ENCODE measurements around the gene UBE2G1.

The UBE2G1 gene

DNA sequence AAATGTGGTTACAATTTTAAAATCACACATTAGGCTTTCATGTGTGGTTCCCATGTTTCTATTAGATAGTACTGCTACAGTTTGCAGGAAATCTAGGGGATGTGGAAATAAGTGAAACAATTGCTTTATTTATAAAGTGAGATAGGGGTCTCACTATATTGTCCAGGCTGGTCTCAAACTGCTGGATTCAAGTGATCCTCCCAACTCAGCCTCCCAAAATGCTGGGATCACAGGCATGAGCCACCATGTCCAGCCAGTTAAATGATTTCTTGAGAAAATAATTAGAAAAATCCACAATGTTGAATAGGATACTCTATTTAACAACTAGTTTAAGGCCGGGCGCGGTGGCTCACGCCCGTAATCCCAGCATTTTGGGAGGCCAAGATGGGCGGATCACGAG is 42.0 kb downstream of the UBE2G1 start:
- Histone ChIP-seq H3K4me3 (ENCODE audit: low read depth in 1 of 2, low read length in 2 of 2) (no peak overlapping the region), H3K27me3 (ENCODE audit: control insufficient read depth in 1 of 2, insufficient read depth in 2 of 2, low read length in 2 of 2) (no peaks in the 10 kb centered on the region), H3K27ac (ENCODE audit: low read depth, low read length) (no peak overlapping the region), H3K9ac (ENCODE audit: low read depth in 1 of 2, low read length in 2 of 2) (no peak overlapping the region), H3K36me3 (ENCODE audit: control insufficient read depth in 1 of 2, insufficient read depth in 2 of 2, low read length in 2 of 2) (no peaks in the 10 kb centered on the region), H3K4me1 (ENCODE audit: control insufficient read depth in 1 of 2, insufficient read depth in 2 of 2, low read length in 2 of 2) (no peaks in the 10 kb centered on the region), H3K9me3 (ENCODE audit: control insufficient read depth in 1 of 2, low read length in 2 of 2) (no peaks in the 10 kb centered on the region)

DNA sequence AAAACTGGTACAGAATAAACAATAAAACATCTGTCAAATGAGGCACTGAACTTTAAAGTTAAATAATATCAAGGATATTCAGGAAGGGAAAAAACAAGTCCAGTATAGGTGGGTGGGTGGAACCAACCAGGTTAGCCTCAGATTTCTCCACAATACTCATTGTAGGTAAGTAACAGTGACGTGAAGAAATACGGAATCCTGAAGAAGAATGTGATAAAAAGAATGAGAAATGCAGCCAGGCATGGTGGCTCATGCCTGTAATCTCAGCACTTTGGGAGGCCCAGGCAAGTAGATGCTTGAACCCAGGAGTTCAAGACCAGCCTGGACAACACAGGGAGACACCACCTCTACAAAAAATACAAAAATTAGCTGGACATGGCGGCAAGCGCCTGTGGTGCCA is 47.3 kb downstream of the UBE2G1 start:
- Histone ChIP-seq H3K4me1 (ENCODE audit: control insufficient read depth in 1 of 2, insufficient read depth in 2 of 2, low read length in 2 of 2) (peaks cover 10 to 11% of the 10 kb centered on the region in 2 donors), H3K4me3 (ENCODE audit: low read depth in 1 of 2, low read length in 2 of 2) (no peak overlapping the region), H3K9ac (ENCODE audit: low read depth in 1 of 2, low read length in 2 of 2) (no peak overlapping the region), H3K36me3 (ENCODE audit: control insufficient read depth in 1 of 2, insufficient read depth in 2 of 2, low read length in 2 of 2) (no peaks in the 10 kb centered on the region), H3K9me3 (ENCODE audit: control insufficient read depth in 1 of 2, low read length in 2 of 2) (no peaks in the 10 kb centered on the region), H3K27ac (ENCODE audit: low read depth, low read length) (no peak overlapping the region), H3K27me3 (ENCODE audit: control insufficient read depth in 1 of 2, insufficient read depth in 2 of 2, low read length in 2 of 2) (no peaks in the 10 kb centered on the region)

DNA sequence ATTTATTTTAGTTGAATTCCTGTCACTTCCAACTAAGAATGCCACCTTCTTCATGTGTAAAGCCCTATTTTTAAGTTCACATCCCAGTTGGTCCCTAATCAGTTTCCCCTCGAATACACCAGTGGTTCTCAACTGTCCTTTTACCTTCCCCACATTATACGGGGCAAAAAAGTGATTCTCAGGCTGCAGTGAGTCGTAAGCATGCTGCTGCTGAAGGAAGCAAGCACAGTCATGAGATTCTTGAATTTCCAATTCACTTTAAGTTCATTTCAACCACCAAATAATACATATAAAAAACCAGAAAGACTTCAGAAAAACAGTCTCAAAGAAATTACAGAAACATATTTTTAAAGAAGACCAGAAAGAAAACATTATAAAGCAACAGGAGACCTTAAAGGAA is 47.9 kb downstream of the UBE2G1 start:
- Histone ChIP-seq H3K27me3 (ENCODE audit: control insufficient read depth in 1 of 2, insufficient read depth in 2 of 2, low read length in 2 of 2) (no peaks in the 10 kb centered on the region), H3K36me3 (ENCODE audit: control insufficient read depth in 1 of 2, insufficient read depth in 2 of 2, low read length in 2 of 2) (no peaks in the 10 kb centered on the region), H3K4me1 (ENCODE audit: control insufficient read depth in 1 of 2, insufficient read depth in 2 of 2, low read length in 2 of 2) (peaks cover 10 to 14% of the 10 kb centered on the region in 2 donors), H3K4me3 (ENCODE audit: low read depth in 1 of 2, low read length in 2 of 2) (no peak overlapping the region), H3K27ac (ENCODE audit: low read depth, low read length) (no peak overlapping the region), H3K9ac (ENCODE audit: low read depth in 1 of 2, low read length in 2 of 2) (no peak overlapping the region), H3K9me3 (ENCODE audit: control insufficient read depth in 1 of 2, low read length in 2 of 2) (no peaks in the 10 kb centered on the region)

DNA sequence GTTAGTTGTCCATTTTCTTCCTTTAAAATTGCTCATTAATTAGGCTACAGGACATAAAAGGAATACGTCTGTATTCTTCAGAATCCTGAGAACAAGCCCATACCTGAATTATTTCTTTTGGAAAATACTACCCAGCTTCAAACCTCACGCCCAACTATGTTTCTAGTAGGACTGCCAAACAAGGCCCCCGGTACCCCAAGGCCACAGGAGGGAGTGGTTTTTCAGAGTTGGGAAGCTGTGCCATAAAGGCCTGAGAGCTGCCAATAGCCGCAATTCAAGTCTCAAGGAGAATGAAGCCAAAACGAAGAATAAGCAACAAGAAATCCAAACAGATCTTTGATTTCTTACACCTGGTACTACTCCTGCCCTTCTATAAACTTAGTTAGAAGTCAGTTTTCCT is 48.3 kb downstream of the UBE2G1 start:
- H3K9me3 ChIP-seq (ENCODE audit: control insufficient read depth in 1 of 2, low read length in 2 of 2): no peaks in the 10 kb centered on the region
- H3K9ac ChIP-seq (ENCODE audit: low read depth in 1 of 2, low read length in 2 of 2): no peak overlapping the region
- H3K36me3 ChIP-seq (ENCODE audit: control insufficient read depth in 1 of 2, insufficient read depth in 2 of 2, low read length in 2 of 2): no peaks in the 10 kb centered on the region
- H3K4me1 ChIP-seq (ENCODE audit: control insufficient read depth in 1 of 2, insufficient read depth in 2 of 2, low read length in 2 of 2): peaks cover 10 to 16% of the 10 kb centered on the region in 2 donors
- H3K27me3 ChIP-seq (ENCODE audit: control insufficient read depth in 1 of 2, insufficient read depth in 2 of 2, low read length in 2 of 2): no peaks in the 10 kb centered on the region
- no peak overlapping the region for H3K4me3 ChIP-seq (ENCODE audit: low read depth in 1 of 2, low read length in 2 of 2)
- no peak overlapping the region for H3K27ac ChIP-seq (ENCODE audit: low read depth, low read length)

DNA sequence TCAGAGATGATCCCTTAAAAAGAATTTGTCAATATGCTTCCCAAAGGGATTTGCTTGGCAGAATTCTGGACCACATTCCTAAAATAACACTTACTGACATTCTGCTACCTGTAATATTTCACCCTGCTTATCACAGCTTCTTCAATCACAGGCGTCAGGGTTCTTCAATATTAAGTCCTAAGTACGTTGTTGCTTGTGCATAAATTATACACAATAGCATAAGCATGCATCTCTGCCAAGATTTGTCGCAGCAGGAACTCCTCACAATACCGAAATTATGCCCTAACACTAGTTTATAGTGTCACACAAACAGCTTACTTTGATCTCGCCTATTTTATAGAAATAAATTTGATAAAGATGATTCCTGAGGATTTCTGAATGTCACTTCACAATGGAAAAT is 48.9 kb downstream of the UBE2G1 start:
- no peaks in the 10 kb centered on the region for H3K27me3 ChIP-seq (ENCODE audit: control insufficient read depth in 1 of 2, insufficient read depth in 2 of 2, low read length in 2 of 2)
- H3K9me3 ChIP-seq (ENCODE audit: control insufficient read depth in 1 of 2, low read length in 2 of 2): no peaks in the 10 kb centered on the region
- peaks cover 10 to 16% of the 10 kb centered on the region in 2 donors for H3K4me1 ChIP-seq (ENCODE audit: control insufficient read depth in 1 of 2, insufficient read depth in 2 of 2, low read length in 2 of 2)
- no peak overlapping the region for H3K27ac ChIP-seq (ENCODE audit: low read depth, low read length)
- no peak overlapping the region for H3K9ac ChIP-seq (ENCODE audit: low read depth in 1 of 2, low read length in 2 of 2)
- H3K36me3 ChIP-seq (ENCODE audit: control insufficient read depth in 1 of 2, insufficient read depth in 2 of 2, low read length in 2 of 2): no peaks in the 10 kb centered on the region
- no peak overlapping the region for H3K4me3 ChIP-seq (ENCODE audit: low read depth in 1 of 2, low read length in 2 of 2)

DNA sequence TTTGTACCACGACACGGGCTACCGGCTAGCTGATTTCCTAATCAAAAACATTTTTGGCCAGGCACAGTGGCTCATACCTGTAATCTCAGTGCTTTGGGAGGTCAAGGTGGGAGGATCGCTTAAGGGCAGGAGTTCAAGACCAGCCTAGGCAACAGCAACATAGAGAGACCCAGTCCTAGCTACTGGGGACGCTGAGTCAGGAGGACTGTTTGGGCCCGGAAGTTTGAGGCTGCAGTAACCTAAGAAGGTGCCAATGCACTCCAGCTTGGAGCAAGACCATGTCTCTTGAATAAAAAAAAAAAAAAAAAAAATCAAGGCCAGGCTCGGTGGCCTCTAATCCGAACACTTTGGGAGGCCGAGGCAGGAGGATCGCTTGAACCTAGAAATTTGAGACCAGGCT is 49.8 kb downstream of the UBE2G1 start:
- H3K9ac ChIP-seq (ENCODE audit: low read depth in 1 of 2, low read length in 2 of 2): no peak overlapping the region
- peaks cover 10 to 16% of the 10 kb centered on the region in 2 donors for H3K4me1 ChIP-seq (ENCODE audit: control insufficient read depth in 1 of 2, insufficient read depth in 2 of 2, low read length in 2 of 2)
- no peak overlapping the region for H3K27ac ChIP-seq (ENCODE audit: low read depth, low read length)

DNA sequence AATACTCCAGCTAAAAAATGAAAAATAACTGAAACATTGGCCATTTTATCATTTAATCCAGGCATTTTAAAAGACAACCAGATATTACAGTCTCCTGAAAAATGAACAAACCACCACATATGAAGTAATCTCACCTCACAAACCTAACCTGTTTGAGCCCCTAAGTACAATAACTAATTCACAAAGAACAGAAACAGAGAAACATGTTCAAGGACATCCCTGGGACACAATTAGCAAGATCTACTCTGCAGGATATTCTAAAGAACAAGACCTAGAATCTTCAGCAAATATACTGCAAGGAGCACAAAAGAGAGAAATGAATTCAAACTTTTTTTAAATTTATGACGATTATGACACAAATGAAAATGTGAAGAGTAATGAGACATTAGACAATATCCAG is 51.9 kb downstream of the UBE2G1 start:
- Histone ChIP-seq H3K4me3 (ENCODE audit: low read depth in 1 of 2, low read length in 2 of 2) (no peak overlapping the region), H3K27ac (ENCODE audit: low read depth, low read length) (no peak overlapping the region), H3K4me1 (ENCODE audit: control insufficient read depth in 1 of 2, insufficient read depth in 2 of 2, low read length in 2 of 2) (peaks cover 10 to 29% of the 10 kb centered on the region in 2 donors), H3K9me3 (ENCODE audit: control insufficient read depth in 1 of 2, low read length in 2 of 2) (no peaks in the 10 kb centered on the region), H3K36me3 (ENCODE audit: control insufficient read depth in 1 of 2, insufficient read depth in 2 of 2, low read length in 2 of 2) (no peaks in the 10 kb centered on the region), H3K9ac (ENCODE audit: low read depth in 1 of 2, low read length in 2 of 2) (no peak overlapping the region), H3K27me3 (ENCODE audit: control insufficient read depth in 1 of 2, insufficient read depth in 2 of 2, low read length in 2 of 2) (no peaks in the 10 kb centered on the region)

More for the DNA sequence above, 49.8 kb downstream of the UBE2G1 start:
- Histone ChIP-seq H3K36me3 (ENCODE audit: control insufficient read depth in 1 of 2, insufficient read depth in 2 of 2, low read length in 2 of 2) (no peaks in the 10 kb centered on the region), H3K4me3 (ENCODE audit: low read depth in 1 of 2, low read length in 2 of 2) (no peak overlapping the region), H3K9me3 (ENCODE audit: control insufficient read depth in 1 of 2, low read length in 2 of 2) (no peaks in the 10 kb centered on the region), H3K27me3 (ENCODE audit: control insufficient read depth in 1 of 2, insufficient read depth in 2 of 2, low read length in 2 of 2) (no peaks in the 10 kb centered on the region)

DNA sequence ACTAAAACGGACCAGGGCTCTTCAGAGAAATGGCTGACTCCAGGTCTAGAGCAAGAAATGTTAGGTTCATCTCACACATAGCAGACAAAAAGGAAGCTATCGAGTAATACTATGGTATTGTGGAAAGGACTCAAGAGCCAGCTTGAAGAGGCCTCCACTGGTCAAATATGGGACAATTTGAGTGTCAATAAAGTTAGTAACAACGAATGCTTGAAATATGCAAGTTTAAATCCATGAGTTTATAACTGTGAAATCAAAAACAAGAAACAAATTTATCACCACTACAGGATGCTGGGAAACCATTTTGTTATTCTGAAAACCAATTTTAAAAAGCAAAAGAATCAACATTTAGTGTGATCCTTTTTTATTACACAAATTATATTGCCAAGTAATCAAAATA is 52.3 kb downstream of the UBE2G1 start:
- Histone ChIP-seq H3K9me3 (ENCODE audit: control insufficient read depth in 1 of 2, low read length in 2 of 2) (no peaks in the 10 kb centered on the region), H3K27ac (ENCODE audit: low read depth, low read length) (no peak overlapping the region), H3K4me1 (ENCODE audit: control insufficient read depth in 1 of 2, insufficient read depth in 2 of 2, low read length in 2 of 2) (peaks cover 10 to 33% of the 10 kb centered on the region in 2 donors), H3K4me3 (ENCODE audit: low read depth in 1 of 2, low read length in 2 of 2) (no peak overlapping the region), H3K9ac (ENCODE audit: low read depth in 1 of 2, low read length in 2 of 2) (no peak overlapping the region), H3K27me3 (ENCODE audit: control insufficient read depth in 1 of 2, insufficient read depth in 2 of 2, low read length in 2 of 2) (no peaks in the 10 kb centered on the region), H3K36me3 (ENCODE audit: control insufficient read depth in 1 of 2, insufficient read depth in 2 of 2, low read length in 2 of 2) (no peaks in the 10 kb centered on the region)

DNA sequence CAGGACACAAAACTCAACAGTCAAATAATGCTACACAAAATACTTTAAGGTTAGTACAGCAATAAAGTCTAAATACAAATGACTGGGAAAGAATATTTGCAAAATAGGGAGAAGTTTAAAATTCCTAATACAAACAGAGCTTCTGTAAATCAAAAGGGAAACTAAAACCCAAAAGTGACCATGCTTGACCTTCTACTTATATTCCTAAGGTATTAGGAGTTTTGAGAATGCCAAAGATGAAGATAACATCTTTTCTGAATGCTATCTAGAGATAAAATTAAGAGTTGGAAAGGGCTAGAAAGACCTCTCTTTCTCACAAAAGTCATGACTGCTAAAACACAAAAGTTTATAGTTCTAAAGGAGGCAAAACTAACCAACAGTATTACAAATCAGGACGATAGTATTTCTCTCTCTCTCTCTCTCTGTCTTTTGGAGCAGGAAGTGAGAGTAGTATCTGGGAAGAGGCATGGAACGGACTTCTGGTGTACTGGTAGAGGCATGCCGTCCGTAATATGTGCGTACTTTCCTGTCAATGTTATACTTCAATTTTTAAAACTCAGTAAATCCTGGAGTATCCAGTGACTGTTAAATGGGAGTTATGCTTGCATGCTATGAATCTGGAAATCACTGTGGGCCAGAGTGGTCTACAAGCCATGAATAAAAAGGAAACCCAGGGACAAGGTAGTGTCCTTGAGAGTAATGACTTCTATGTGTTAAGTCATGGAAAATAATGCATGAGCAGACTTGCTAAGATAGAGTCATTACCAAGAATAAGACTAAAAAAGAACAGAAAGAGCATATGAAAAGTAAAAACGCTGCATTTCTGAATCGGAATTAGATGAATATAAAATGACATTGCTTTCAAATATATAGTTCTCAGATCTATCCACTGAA is 53.0 kb downstream of the UBE2G1 start:
- Histone ChIP-seq H3K27me3 (ENCODE audit: control insufficient read depth in 1 of 2, insufficient read depth in 2 of 2, low read length in 2 of 2) (no peaks in the 10 kb centered on the region), H3K9ac (ENCODE audit: low read depth in 1 of 2, low read length in 2 of 2) (no peak overlapping the region), H3K4me1 (ENCODE audit: control insufficient read depth in 1 of 2, insufficient read depth in 2 of 2, low read length in 2 of 2) (peaks cover 8 to 28% of the 10 kb centered on the region in 2 donors), H3K9me3 (ENCODE audit: control insufficient read depth in 1 of 2, low read length in 2 of 2) (no peaks in the 10 kb centered on the region), H3K36me3 (ENCODE audit: control insufficient read depth in 1 of 2, insufficient read depth in 2 of 2, low read length in 2 of 2) (no peaks in the 10 kb centered on the region), H3K4me3 (ENCODE audit: low read depth in 1 of 2, low read length in 2 of 2) (no peak overlapping the region), H3K27ac (ENCODE audit: low read depth, low read length) (no peak overlapping the region)

DNA sequence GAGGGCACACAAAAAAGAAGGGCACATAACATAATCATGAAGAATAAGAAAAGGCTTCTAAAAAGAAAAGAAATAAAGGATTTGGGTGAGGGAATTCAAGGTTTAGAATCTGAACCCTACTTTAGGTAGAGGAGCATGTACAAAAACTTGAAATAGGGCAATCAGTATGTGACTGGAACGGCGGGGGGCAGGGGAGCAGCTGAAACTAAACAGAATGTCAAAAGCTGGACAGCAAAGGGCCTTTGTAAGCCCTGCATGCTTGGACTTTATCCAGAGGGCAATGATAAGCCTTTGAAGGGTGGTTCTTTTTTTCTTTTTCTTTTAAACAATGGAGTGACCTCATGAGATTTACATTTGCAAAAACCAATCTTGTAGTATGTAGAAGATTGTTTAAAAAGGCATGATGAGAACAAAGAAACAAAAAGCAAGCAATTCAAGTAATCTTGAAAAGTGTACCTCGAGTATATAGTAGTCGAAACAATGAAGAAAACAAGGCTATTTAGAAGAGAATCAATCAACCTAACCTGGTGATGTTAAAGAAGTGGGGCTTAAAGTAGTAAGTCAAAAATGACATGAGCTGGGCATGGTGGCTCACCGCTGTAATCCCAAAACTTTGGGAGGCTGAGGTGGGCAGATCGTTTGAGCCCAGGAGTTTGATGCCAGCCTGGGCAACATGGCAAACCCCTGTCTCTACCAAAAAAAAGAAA is 56.0 kb downstream of the UBE2G1 start:
- no peak overlapping the region for H3K9ac ChIP-seq (ENCODE audit: low read depth in 1 of 2, low read length in 2 of 2)
- no peaks in the 10 kb centered on the region for H3K27me3 ChIP-seq (ENCODE audit: control insufficient read depth in 1 of 2, insufficient read depth in 2 of 2, low read length in 2 of 2)
- H3K4me3 ChIP-seq (ENCODE audit: low read depth in 1 of 2, low read length in 2 of 2): no peak overlapping the region
- H3K27ac ChIP-seq (ENCODE audit: low read depth, low read length): no peak overlapping the region
- H3K36me3 ChIP-seq (ENCODE audit: control insufficient read depth in 1 of 2, insufficient read depth in 2 of 2, low read length in 2 of 2): peaks cover 0 to 4% of the 10 kb centered on the region in 2 donors
- no peaks in the 10 kb centered on the region for H3K9me3 ChIP-seq (ENCODE audit: control insufficient read depth in 1 of 2, low read length in 2 of 2)
- peaks cover 0 to 23% of the 10 kb centered on the region in 2 donors for H3K4me1 ChIP-seq (ENCODE audit: control insufficient read depth in 1 of 2, insufficient read depth in 2 of 2, low read length in 2 of 2)
